Measurements from ENCODE around the gene GPR31. TPM values are rescaled to one million over a fixed set of nuclear protein-coding genes. Genes with fewer than 3 reads are reported as not detected.

GPR31 gene
- polyA plus RNA-seq, 1 of the 3 experiments (the other 2 are of a cell fraction), result not detected

DNA sequence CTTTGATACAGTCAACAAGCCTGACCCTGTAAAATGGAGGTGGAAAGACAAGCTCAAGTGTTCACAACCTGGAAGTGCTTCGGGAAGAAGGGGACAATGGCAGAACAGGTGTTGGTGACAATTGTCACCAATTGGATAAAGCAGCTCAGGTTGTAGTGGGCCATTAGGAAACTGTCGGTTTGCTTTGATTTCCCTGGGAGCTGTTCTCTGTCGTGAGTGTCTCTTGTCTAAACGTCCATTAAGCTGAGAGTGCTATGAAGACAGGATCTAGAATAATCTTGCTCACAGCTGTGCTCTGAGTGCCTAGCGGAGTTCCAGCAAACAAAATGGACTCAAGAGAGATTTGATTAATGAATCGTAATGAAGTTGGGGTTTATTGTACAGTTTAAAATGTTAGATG, 19.9 kb downstream of the GPR31 start:
- Histone ChIP-seq H3K4me3 (ENCODE audit: low read depth in 2 of 2, low read length in 1 of 2) (no peak overlapping the region), H2AFZ (ENCODE audit: low read depth) (no peak overlapping the region), H3K9me3 (no peaks in the 10 kb centered on the region), H3K27ac (ENCODE audit: low read depth in 2 of 2, low read length in 1 of 2) (no peak overlapping the region), H3K36me3 (replicated peaks in 1 of 2; ENCODE audit: control insufficient read depth in 1 of 2, insufficient read depth in 2 of 2, low read length in 1 of 2) (no peaks in the 10 kb centered on the region), H3K27me3 (ENCODE audit: insufficient read depth) (0 out of 2 replicates have a peak, but pooled peaks cover 5% of the 10 kb centered on the region), H3K79me2 (ENCODE audit: insufficient read depth) (no peaks in the 10 kb centered on the region), H3F3A (replicated peaks; ENCODE audit: insufficient read depth) (no peaks in the 10 kb centered on the region), H3K9ac (no peak overlapping the region), H4K20me1 (ENCODE audit: insufficient read depth) (no peaks in the 10 kb centered on the region), H3K9me2 (no peaks in the 10 kb centered on the region), H3K4me2 (no peak overlapping the region), H3K4me1 (ENCODE audit: control insufficient read depth in 1 of 2, insufficient read depth in 2 of 2, low read depth in 1 of 2, low read length in 1 of 2) (peaks cover 0 to 3% of the 10 kb centered on the region in 2 experiments; a peak in 1 of 4 replicates)
- ChIA-PET POLR2A (no interaction called here), CTCF (interaction anchor here (0.6 to 7.6 kb wide), 9 partner anchors 9 to 363 kb away, joined by 3 to 79 read pairs (median 4); partner anchors contain the start of gene CEP43)
- no peak for DNase-seq
- WGBS (ENCODE audit: low lambda C conversion rate), result 54% methylated on average over 6 of the region's 6 CpGs
- TF ChIP-seq, protein P1, sequence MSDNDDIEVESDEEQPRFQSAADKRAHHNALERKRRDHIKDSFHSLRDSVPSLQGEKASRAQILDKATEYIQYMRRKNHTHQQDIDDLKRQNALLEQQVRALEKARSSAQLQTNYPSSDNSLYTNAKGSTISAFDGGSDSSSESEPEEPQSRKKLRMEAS (IDR thresholded peaks at IDR 0.05; ENCODE audit: low read depth), result no peak
- TF ChIP-seq IRF3 (IDR thresholded peaks at IDR 0.05; ENCODE audit: low read depth, low read length), result no peak
- TF ChIP-seq SMC3 (IDR thresholded peaks at IDR 0.05; ENCODE audit: low read depth, low read length), result no peak
- no peak for TF ChIP-seq GABPA (IDR thresholded peaks at IDR 0.05; ENCODE audit: low read depth)
- TF ChIP-seq, protein P2, sequence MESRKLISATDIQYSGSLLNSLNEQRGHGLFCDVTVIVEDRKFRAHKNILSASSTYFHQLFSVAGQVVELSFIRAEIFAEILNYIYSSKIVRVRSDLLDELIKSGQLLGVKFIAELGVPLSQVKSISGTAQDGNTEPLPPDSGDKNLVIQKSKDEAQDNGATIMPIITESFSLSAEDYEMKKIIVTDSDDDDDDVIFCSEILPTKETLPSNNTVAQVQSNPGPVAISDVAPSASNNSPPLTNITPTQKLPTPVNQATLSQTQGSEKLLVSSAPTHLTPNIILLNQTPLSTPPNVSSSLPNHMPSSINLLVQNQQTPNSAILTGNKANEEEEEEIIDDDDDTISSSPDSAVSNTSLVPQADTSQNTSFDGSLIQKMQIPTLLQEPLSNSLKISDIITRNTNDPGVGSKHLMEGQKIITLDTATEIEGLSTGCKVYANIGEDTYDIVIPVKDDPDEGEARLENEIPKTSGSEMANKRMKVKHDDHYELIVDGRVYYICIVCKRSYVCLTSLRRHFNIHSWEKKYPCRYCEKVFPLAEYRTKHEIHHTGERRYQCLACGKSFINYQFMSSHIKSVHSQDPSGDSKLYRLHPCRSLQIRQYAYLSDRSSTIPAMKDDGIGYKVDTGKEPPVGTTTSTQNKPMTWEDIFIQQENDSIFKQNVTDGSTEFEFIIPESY (IDR thresholded peaks at IDR 0.05; ENCODE audit: borderline replicate concordance, low read depth), result no peak
- TF ChIP-seq RCOR1 (IDR thresholded peaks at IDR 0.05; ENCODE audit: low read length), result no peak
- TF ChIP-seq YY1 (IDR thresholded peaks at IDR 0.05; ENCODE audit: low read depth), result no peak
- TF ChIP-seq TAF1 (IDR thresholded peaks at IDR 0.05; ENCODE audit: borderline replicate concordance, low read depth, low read length), result no peak

DNA sequence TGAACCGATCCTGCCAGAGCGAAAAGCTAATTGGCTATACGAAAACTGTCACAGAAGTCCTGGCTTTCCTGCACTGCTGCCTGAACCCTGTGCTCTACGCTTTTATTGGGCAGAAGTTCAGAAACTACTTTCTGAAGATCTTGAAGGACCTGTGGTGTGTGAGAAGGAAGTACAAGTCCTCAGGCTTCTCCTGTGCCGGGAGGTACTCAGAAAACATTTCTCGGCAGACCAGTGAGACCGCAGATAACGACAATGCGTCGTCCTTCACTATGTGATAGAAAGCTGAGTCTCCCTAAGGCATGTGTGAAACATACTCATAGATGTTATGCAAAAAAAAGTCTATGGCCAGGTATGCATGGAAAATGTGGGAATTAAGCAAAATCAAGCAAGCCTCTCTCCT, 20.7 kb downstream of the GPR31 start:
- CTCF ChIA-PET, result interaction anchor here (1.1 to 7.6 kb wide), 4 partner anchors 14 to 362 kb away, joined by 3 to 79 read pairs (median 6); partner anchors contain the start of gene CEP43
- no peak overlapping the region for H3K9ac ChIP-seq
- no peaks in the 10 kb centered on the region for H3K79me2 ChIP-seq (ENCODE audit: insufficient read depth)
- no peaks in the 10 kb centered on the region for H3K9me3 ChIP-seq
- H3K9me2 ChIP-seq, result no peaks in the 10 kb centered on the region
- 80% methylated on average over 10 of the region's 10 CpGs for WGBS (ENCODE audit: low lambda C conversion rate)
- no peak overlapping the region for H2AFZ ChIP-seq (ENCODE audit: low read depth)
- no peak overlapping the region for H3K27ac ChIP-seq (ENCODE audit: low read depth in 2 of 2, low read length in 1 of 2)
- no peak overlapping the region for H3K4me2 ChIP-seq
- H3K4me1 ChIP-seq (ENCODE audit: control insufficient read depth in 1 of 2, insufficient read depth in 2 of 2, low read depth in 1 of 2, low read length in 1 of 2), result peaks cover 0 to 3% of the 10 kb centered on the region in 2 experiments; a peak in 1 of 4 replicates
- no peak overlapping the region for H3K4me3 ChIP-seq (ENCODE audit: low read depth in 2 of 2, low read length in 1 of 2)
- H3F3A ChIP-seq (replicated peaks; ENCODE audit: insufficient read depth), result no peaks in the 10 kb centered on the region
- DNase-seq, result no peak
- H3K27me3 ChIP-seq (ENCODE audit: insufficient read depth), result 0 out of 2 replicates have a peak, but pooled peaks cover 5% of the 10 kb centered on the region
- no peaks in the 10 kb centered on the region for H4K20me1 ChIP-seq (ENCODE audit: insufficient read depth)
- no peaks in the 10 kb centered on the region for H3K36me3 ChIP-seq (replicated peaks in 1 of 2; ENCODE audit: control insufficient read depth in 1 of 2, insufficient read depth in 2 of 2, low read length in 1 of 2)
- POLR2A ChIA-PET, result no interaction called here
- TF ChIP-seq CTCF (IDR thresholded peaks at IDR 0.05) (no peak), FOSL2 (IDR thresholded peaks at IDR 0.05; ENCODE audit: borderline replicate concordance, low read depth) (no peak), NFIC (IDR thresholded peaks at IDR 0.05; ENCODE audit: borderline replicate concordance) (no peak), MXI1 (IDR thresholded peaks at IDR 0.05; ENCODE audit: low read depth, low read length) (no peak), MEF2A (IDR thresholded peaks at IDR 0.05; ENCODE audit: borderline replicate concordance, low read depth) (no peak), EP300 (IDR thresholded peaks at IDR 0.05; ENCODE audit: borderline replicate concordance in 1 of 2, low read depth in 1 of 2, low read length in 1 of 2) (no peak), RCOR1 (IDR thresholded peaks at IDR 0.05; ENCODE audit: low read length) (no peak), EZH2phosphoT487 (IDR thresholded peaks at IDR 0.05; ENCODE audit: borderline replicate concordance, low read depth) (no peak), SMC3 (IDR thresholded peaks at IDR 0.05; ENCODE audit: low read depth, low read length) (no peak), NRF1 (IDR thresholded peaks at IDR 0.05; ENCODE audit: low read depth, low read length) (no peak)
- TF ChIP-seq, protein P3, sequence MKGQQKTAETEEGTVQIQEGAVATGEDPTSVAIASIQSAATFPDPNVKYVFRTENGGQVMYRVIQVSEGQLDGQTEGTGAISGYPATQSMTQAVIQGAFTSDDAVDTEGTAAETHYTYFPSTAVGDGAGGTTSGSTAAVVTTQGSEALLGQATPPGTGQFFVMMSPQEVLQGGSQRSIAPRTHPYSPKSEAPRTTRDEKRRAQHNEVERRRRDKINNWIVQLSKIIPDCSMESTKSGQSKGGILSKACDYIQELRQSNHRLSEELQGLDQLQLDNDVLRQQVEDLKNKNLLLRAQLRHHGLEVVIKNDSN (IDR thresholded peaks at IDR 0.05; ENCODE audit: borderline replicate concordance, low read depth), result no peak
- TF ChIP-seq, protein P4, sequence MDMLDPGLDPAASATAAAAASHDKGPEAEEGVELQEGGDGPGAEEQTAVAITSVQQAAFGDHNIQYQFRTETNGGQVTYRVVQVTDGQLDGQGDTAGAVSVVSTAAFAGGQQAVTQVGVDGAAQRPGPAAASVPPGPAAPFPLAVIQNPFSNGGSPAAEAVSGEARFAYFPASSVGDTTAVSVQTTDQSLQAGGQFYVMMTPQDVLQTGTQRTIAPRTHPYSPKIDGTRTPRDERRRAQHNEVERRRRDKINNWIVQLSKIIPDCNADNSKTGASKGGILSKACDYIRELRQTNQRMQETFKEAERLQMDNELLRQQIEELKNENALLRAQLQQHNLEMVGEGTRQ (IDR thresholded peaks at IDR 0.05; ENCODE audit: borderline replicate concordance, low read depth, low read length), result no peak
- TF ChIP-seq, protein P1 (IDR thresholded peaks at IDR 0.05; ENCODE audit: low read depth), result no peak

Measured in SK-N-SH (cell line).